KBM-7 (cell line): Measurements from ENCODE around the gene ABCD1.

ENCODE experiments used
- DNase-seq: peaks from one replicate; pipeline ENCODE4 v3.0.0-alpha.2; 2015
- in situ Hi-C: fragments of 300-500 bp; cut with MboI; formaldehyde crosslinking; loops from 2 replicates; pipeline ENCODE4 v1.14.3; 2020; ENCODE audit warnings: low sequenced_read_pairs, low pct_unique_long_range_greater_than_20kb, mixed read lengths

ABCD1 gene

DNA sequence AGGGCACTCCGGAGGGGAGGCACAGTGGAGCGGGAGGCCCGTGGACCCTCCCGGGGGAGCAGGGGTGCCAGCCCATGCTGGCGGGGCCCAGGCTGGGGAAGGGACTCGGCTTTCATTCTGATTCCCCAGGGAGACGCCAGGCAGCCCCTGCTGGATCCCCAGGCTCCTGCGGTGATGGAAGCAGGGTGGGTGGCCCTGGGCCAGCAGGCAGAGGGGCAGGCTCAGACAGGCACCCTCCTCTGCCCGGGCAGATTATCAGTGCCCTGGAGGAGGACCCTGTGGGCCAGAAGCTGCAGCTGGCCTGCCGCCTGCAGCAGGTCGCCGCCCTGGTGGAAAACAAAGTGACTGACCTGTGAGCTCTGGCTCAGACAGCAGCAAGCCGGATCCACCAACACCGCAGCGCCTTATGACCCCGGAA lies 54.0 kb downstream of the ABCD1 start:
- in situ Hi-C loops, result no loop called here
- DNase-seq, result peak; percentile 40

DNA sequence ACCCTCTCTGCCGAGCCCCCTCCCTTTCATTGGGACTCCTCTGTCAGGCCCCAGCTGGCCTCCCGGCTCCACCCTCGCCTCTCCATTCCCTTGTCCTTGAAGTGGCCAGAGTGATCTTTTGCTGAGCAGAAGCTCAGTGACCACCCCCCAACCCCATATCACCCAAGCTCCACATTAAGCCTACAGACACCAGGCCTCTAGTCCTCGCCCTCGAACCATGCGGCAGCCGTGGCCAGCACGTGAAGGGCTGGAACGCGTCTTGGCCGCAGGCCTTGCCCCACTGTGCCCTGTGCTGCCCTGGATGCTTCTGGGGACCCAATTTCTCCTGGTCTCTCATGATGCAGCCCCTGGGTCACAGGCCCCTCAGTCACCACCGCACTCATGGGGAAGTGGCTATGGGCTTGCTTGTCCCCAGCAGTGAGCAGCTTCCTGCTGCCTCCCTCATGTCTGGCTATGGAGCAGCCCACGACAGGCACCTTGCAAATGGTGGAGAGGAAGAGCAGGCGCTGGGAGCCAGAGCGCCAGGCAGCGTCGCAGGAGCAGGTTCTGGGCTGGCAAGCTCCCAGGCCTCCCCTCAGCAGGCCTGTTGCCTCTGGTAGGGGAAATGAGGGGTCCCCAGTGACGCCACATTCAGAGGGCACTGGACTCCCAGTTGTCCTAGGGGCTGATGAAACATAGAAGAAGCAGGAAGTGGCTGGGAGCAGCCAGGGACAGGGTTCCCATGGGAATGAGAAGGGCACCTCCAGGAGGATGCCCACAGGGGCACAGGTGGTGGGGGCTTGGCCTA lies 55.4 kb downstream of the ABCD1 start:
- DNase-seq, result peak; percentile 59
- in situ Hi-C loops, result no loop called here

DNA sequence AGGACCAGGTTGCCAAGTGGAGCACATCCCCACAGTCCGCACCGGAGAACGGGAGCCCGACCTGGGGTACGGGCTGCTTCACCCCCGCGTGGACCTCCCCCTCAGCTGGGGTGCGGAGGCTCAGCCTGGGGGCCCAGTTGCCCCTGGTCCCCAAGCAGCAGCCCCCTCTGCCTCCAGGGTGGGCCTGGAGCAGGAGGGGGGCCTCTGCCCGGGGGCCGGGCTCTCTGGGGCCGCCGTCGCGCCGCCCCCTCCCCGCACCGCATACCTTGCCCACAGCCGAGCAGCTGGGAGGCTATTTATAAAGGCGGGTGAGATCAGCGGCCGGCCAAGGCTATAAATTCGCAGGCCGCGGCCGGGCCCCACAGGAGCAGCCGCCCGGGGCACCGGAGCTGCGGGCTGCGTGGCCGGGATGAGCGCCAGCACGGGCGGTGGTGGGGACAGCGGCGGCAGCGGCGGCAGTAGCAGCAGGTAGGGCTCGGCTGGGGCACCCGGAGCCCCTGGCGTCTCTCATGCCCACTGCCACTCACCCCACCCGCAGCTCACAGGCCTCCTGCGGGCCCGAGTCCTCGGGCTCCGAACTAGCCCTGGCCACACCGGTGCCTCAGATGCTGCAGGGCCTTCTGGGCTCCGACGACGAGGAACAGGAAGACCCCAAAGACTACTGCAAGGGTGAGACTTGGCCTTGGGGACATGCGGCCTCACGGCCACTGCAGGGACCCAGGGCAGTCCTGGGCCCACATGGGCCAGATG lies 56.2 kb downstream of the ABCD1 start, which contains the start of gene SRPK3:
Gene SRPK3, plus strand, starts transcription at position 364 of the 750 bp plus-strand sequence. Its CDS starts 46 bp downstream, at position 410.
- in situ Hi-C loops, result no loop called here
- DNase-seq, result no peak

DNA sequence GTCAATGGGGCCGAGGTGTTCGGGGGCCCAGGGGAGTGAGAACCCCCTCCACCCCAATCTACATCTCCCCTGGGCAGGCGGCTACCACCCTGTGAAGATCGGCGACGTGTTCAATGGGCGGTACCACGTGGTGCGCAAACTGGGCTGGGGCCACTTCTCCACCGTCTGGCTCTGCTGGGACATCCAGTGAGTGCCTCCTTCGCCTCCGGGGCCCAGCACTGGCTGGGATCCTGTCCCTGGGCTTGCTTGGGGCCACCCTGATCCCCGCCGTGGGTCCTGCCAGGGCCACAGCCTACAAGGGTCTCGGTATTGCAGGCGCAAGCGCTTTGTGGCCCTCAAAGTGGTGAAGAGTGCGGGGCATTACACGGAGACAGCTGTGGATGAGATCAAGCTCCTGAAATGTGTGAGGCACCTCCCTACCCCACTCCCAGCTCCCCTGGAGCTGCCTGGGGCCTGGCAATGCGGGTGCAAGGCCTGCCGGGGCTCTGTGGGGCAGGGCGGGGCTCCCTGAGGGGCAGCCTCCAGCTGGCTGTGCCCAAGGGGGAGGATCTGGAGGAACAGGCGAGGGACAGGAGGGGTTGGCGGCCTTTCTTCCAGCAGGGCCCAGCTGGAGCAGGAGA lies 56.9 kb downstream of the ABCD1 start:
- in situ Hi-C loops, result no loop called here
- DNase-seq, result no peak

DNA sequence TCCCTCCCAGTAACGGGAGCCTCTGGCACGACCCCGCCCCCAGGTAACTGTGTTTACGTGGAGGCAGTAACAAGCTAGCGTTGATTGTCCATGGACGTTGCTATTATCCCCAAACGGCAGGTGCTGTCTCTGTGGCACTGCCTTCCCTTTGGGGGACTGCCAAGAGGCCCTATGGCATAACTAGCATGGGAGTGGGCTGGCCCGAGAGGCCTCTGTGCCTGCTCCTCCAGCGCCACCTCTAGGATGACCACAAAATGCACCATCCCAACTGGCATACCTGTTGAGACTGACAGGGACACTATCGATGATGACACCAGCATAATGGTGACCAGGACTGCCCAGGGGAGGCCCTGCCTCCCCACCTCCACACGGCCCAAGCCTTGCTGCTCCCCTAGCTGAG lies 57.7 kb downstream of the ABCD1 start:
- DNase-seq, result no peak
- in situ Hi-C loops, result no loop called here

DNA sequence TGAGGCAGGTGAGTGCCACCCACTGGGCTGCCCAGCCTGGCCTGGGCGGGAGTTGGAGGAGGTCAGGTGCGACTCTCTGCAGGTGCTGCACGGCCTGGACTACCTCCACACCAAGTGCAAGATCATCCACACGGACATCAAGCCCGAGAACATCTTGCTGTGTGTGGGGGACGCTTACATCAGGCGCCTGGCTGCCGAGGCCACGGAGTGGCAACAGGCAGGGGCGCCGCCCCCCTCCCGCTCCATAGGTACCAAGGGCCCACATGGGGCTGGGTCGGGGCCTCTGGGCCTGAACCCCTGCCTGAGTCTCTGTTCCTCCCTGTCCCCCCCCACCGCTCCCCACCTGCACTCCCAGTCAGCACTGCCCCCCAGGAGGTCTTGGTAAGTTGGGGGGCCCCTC lies 58.2 kb downstream of the ABCD1 start:
- DNase-seq, result no peak
- in situ Hi-C loops, result no loop called here

DNA sequence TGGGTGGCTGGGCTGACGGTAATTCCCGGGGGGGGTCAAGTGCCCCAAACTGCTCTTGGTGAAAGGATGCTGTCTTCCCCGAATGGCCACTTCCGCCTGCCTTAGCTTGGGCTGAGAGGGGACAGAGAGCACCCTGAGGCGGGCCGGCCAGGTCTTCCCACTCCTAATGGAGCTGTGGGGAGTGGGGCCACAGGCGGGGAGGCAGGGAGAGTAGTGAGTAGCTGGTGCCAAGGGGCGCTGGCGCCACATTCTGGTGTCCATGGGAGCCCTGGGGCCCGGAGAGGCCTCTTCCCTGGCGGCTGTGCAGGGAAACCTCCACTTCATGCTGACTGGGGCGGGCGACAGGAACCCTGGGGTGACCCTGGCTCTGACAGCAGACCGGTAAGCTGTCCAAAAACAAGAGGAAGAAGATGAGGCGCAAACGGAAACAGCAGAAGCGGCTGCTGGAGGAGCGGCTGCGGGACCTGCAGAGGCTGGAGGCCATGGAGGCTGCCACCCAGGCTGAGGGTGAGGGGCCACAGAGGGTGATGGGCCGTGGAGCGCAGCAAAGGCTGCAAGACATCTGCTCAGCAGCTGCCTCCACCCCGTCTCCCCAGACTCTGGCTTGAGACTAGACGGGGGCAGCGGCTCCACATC lies 58.8 kb downstream of the ABCD1 start:
- in situ Hi-C loops, result no loop called here

DNA sequence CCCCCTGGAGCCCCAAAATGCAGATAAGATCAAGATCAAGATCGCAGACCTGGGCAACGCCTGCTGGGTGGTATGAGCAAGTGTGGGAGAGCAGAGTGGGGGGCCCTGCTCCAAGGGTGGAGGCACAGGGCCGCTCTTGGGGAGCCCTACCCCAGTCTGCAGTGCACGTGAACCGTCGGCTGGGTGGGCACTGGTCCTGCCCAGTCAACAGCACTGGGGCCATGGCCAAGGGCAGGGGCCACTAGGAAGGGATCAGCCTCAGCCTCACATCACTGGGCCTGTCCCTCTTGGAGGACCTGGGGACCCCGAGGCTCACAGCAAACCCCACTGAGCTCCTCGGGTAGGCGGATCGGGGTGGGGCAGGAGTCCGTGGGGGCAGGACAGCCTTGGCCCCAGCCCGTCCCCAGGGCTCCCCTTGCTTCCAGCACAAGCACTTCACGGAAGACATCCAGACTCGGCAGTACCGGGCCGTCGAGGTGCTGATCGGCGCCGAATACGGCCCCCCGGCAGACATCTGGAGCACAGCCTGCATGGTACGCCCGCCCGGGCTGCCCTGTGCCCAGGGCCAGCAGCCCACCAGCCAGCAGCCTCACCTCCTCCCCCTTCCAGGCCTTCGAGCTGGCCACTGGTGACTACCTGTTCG lies 59.8 kb downstream of the ABCD1 start:
- DNase-seq, result no peak
- in situ Hi-C loops, result no loop called here

More for the DNA sequence above, 58.8 kb downstream of the ABCD1 start:
- DNase-seq, result no peak

DNA sequence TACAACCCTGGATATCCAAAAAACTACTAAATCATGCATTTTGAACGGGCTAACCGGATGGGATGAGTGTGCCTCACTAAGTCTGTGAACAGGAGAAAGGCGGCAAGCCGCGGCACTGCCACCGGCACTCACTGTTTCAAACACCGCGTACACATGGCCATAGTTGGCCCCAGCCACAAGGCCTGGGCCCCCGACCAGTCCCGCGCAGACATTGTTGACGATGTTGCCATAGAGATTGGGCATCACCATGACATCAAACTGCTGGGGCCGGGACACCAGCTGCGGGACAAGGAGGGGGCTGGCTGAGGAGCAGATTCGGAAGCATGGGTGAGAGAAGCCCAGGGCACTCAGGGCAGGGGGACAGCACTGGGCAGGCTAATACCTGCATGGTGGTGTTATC lies 62.0 kb downstream of the ABCD1 start:
- in situ Hi-C loops, result no loop called here
- no peak for DNase-seq

DNA sequence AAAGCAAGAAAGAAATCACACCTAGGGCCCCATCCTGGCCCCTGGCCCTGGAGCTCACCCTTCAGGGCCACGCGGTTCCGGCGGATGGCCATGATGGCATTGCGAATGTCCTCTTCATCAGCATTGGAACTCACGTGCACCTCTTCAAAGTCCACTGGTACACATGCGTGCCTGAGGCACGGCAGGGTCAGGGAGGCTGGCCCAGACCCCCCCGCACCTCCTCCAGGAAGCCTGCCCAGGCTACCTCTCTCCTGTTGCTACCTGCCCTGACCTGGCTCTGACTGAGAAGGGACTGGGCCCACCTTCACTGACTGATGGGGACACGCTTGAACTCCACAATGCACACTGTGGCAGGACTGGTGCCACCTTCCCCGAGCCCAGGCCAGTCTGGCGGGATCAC lies 65.0 kb downstream of the ABCD1 start:
- DNase-seq, result no peak
- in situ Hi-C loops, result no loop called here

DNA sequence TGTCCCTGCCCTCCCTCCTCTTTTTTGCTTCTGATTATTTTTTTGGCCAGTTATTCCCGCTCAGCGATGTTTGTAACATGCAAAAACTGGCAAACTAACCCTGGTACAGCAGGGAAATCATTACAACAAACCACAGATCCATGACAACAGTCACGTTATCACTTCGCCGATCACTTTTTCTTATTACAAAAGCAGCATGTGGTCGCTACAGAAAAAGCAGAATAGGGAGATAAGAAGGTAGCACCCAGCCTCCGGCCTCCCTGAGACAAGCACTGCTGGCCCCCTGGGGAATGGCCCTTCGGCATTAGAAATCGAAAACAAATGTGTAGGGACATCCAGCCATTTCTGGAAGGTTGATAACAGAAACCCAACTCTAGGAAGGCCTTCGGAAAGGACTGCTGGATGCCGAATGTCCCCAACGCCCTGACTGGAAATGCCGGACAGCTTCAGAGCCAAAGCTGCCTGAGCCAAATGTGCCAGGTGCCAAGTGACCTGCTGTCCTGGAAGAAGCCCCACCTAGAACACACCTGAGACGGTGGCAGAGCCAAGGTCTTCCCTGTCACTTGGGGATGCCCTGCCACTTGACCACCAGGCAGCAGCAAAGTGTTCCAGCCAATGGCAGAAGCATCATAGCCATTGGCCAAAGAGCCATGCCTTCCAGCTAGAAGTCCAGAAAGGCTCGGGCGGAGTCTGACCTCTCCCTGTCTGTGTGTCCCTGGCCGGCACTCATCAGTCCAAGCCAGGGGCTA lies 66.6 kb downstream of the ABCD1 start:
- no peak for DNase-seq
- in situ Hi-C loops, result no loop called here

DNA sequence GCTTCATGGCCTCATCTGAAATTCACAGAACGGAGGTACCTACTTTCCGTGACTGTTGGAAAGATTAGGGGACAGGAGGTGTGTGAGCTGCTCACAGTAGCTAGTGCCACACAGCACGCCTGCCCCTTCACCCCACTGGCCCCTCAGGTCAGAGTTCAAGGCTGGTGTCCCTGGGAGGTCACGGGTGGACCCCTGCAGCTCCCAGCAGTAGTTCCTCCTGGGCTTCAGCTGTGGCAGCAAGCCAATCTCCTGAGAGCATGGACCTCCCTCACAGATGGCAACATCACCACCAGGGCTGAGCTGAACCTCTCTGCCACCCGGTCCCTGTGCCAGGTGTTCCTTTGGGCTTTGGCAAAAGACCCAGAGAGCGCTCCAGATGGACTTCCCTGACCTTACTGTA lies 67.7 kb downstream of the ABCD1 start:
- no peak for DNase-seq
- in situ Hi-C loops, result no loop called here

DNA sequence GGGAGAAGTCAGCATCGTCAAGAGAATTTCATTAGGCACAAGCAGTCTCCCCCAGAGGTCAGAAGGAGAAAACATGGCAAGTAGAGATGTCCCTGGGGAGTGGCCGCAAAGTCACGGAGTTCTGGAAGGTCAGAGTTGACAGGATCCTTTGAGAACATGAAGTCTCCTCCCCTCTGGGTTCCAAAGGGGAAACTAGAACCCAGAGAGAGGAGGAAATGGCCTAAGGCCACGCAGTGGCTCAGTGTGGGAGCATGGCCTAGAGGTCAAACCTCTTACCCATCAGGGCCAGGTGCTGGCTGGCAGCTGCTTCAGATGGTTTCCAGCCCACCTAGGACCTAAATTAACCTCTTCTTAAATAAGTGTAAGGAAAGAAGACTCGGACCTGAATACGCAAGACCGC lies 68.6 kb downstream of the ABCD1 start:
- no peak for DNase-seq
- in situ Hi-C loops, result no loop called here
